Cardiac muscle cell (in vitro differentiated cells and primary cell): ENCODE measurements around the gene SCNN1A. TPM values are rescaled to one million over a fixed set of nuclear protein-coding genes. Genes with fewer than 3 reads are reported as not detected.

Experiments
- DNase-seq, 2 donors: peaks; one replicate each; pipeline versions ENCODE4 v3.0.0 to v3.0.0-alpha.2; 2010 to 2017; ENCODE audit warnings: low read depth in 1 of 2, low spot score in 1 of 2
- H3K27ac ChIP-seq: fragments of 200-600 bp; sonication (generic); 2 replicates; pipeline ENCODE4 v1.5.1; 2016
- H3K27me3 ChIP-seq: fragments of 200-600 bp; sonication (generic); 2 replicates; pipeline ENCODE4 v1.6.0; 2016; ENCODE audit warnings: control low read depth
- H3K36me3 ChIP-seq: fragments of 200-600 bp; sonication (generic); 2 replicates; pipeline ENCODE4 v1.5.1; 2016; ENCODE audit warnings: control low read depth
- H3K4me1 ChIP-seq: fragments of 200-600 bp; sonication (generic); 2 replicates; pipeline ENCODE4 v1.8.1; 2017; ENCODE audit warnings: low read depth, mild to moderate bottlenecking, mixed run types
- H3K4me3 ChIP-seq: fragments of 200-600 bp; sonication (generic); 2 replicates; pipeline ENCODE4 v1.5.1; 2016; ENCODE audit warnings: mild to moderate bottlenecking
- H3K9me3 ChIP-seq: fragments of 200-600 bp; sonication (generic); 2 replicates; pipeline ENCODE4 v1.5.1; 2017; ENCODE audit warnings: low read depth, mild to moderate bottlenecking, control low read depth
- CTCF ChIP-seq: IDR thresholded peaks from 2 replicates; pipeline ENCODE4 v1.5.1; 2012; ENCODE audit warnings: low read depth, mild to moderate bottlenecking, low read length
- polyA plus RNA-seq: library from polyadenylated mRNA; unstranded; fragments of >200 nt; fragmentation: Nextera tagmentation; extraction: Ambion mirVana; gene quantifications from 2 replicates; pipeline ENCODE4 v1.2.1, GENCODE V29; 2016
- total RNA-seq: library from RNA; depleted of rRNA; stranded (reverse); fragments of >200 nt; gene quantifications from 2 replicates; pipeline ENCODE4 v1.2.3, GENCODE V29; 2016

SCNN1A gene
- total and polyA plus RNA-seq, 2 experiments from 2014 or later: 0.66 TPM; not detected in 1

GRCh38 chr12:6310771-6311610, 64.4 kb downstream of the SCNN1A start:
- Histone ChIP-seq H3K27me3 (peaks cover 4% of the 10 kb centered on the region), H3K4me1 (no peaks in the 10 kb centered on the region), H3K9me3 (no peaks in the 10 kb centered on the region), H3K36me3 (no peaks in the 10 kb centered on the region), H3K27ac (no peak overlapping the region), H3K4me3 (peak overlapping the region; percentile 31)
- no peak for TF ChIP-seq CTCF
- DNase-seq: no peak

DNA sequence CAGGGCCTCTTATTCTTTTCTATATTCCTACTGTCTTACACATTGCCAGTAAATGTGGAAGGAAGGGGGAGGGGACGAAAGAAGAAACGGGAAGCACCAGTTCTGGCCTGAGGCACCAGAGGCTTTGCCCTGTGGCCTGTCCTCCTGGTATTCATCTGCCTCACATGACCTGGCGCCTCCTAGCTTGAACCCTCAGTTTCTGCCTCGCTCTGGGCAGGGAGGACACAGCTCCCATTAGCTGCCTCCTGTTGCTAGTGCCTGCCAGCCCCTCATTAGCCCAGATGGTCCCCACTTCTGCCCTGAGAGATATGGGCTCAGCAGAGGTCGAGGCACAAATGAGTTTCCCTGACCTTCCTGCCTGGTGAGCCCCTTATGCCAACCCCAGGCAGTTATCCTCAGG, 67.8 kb downstream of the SCNN1A start:
- no peak for DNase-seq
- TF ChIP-seq CTCF: no peak
- Histone ChIP-seq H3K27me3 (peaks cover 4% of the 10 kb centered on the region), H3K36me3 (no peaks in the 10 kb centered on the region), H3K9me3 (no peaks in the 10 kb centered on the region), H3K27ac (no peak overlapping the region), H3K4me3 (no peak overlapping the region), H3K4me1 (no peaks in the 10 kb centered on the region)

DNA sequence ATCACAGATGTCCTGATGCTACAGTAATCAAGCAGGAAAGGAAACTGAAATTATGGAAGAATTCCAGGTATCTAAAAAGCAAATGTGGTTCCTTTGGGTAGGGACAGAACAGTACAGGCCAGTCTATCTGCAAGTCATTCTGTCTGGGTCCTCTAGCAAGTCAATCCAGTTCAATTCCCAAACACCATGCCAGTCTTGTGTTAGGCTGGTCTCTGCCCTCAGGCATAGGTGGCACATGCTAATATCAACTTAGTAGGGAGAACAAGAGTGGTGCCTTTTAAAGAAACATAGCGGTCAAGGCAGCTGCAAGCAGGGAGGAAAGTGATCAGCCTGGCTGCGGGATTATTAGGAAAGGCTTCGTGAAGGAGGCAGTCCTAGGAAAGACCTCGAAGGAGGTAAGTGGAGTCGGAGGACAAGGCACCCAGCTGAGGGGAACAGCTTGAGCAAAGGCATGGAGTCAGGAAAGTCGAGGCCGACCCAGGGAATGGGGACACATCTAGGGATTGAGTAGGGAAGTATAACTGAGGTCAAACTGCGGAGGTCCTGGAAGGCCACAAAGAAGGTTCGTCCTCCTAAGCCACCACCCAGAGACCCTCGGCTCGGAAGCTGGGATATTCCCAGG, 68.7 kb downstream of the SCNN1A start:
- Histone ChIP-seq H3K27ac (no peak overlapping the region), H3K27me3 (peaks cover 4% of the 10 kb centered on the region), H3K4me1 (no peaks in the 10 kb centered on the region), H3K4me3 (no peak overlapping the region), H3K9me3 (no peaks in the 10 kb centered on the region), H3K36me3 (no peaks in the 10 kb centered on the region)
- no peak for TF ChIP-seq CTCF
- no peak for DNase-seq

GRCh38 chr12:6306151-6306550, 69.2 kb downstream of the SCNN1A start:
- TF ChIP-seq CTCF: no peak
- Histone ChIP-seq H3K36me3 (no peaks in the 10 kb centered on the region), H3K4me3 (no peak overlapping the region), H3K9me3 (no peaks in the 10 kb centered on the region), H3K27ac (no peak overlapping the region), H3K27me3 (peaks cover 4% of the 10 kb centered on the region), H3K4me1 (no peaks in the 10 kb centered on the region)
- DNase-seq: no peak

GRCh38 chr12:6303071-6303470, 72.3 kb downstream of the SCNN1A start:
- TF ChIP-seq CTCF: no peak
- no peak for DNase-seq

More at GRCh38 chr12:6303071-6303470, 72.3 kb downstream of the SCNN1A start:
- Histone ChIP-seq H3K9me3 (no peaks in the 10 kb centered on the region), H3K4me1 (no peaks in the 10 kb centered on the region), H3K27ac (no peak overlapping the region), H3K27me3 (no peaks in the 10 kb centered on the region), H3K4me3 (no peak overlapping the region), H3K36me3 (no peaks in the 10 kb centered on the region)
